DMS153 treated with DMSO at 0.1 percent for 48 hours (cell line): ENCODE results near the gene PCDH1.
"Not testable (repeated sequence)": the region's sequence is repeated elsewhere in the genome, so short reads cannot be mapped to it uniquely, and the experiment has no call there.

Experiments
- DNase-seq: peaks from one replicate; lab custom pipeline; 2025; ENCODE audit not compliant: unreplicated experiment; lab: John Stamatoyannopoulos, UW

PCDH1 gene

GRCh38 chr5:141839015-141839513 lies 39.1 kb downstream of the PCDH1 start:
- DNase-seq, result no peak

- no peak for DNase-seq
Observed at GRCh38 chr5:141838326-141839014, 39.7 kb downstream of the PCDH1 start.

- DNase-seq, result no peak
Observed at GRCh38 chr5:141835928-141836670, 42.1 kb downstream of the PCDH1 start.

GRCh38 chr5:141834331-141834730 lies 43.9 kb downstream of the PCDH1 start:
- DNase-seq, result no peak

- DNase-seq, result no peak
Observed at GRCh38 chr5:141832131-141832530, 46.1 kb downstream of the PCDH1 start.

GRCh38 chr5:141828162-141828561 lies 50.0 kb downstream of the PCDH1 start:
- DNase-seq, result no peak

GRCh38 chr5:141826674-141827073 lies 51.5 kb downstream of the PCDH1 start:
- no peak for DNase-seq

GRCh38 chr5:141825791-141826560 lies 52.2 kb downstream of the PCDH1 start:
- no peak for DNase-seq

- DNase-seq, result no peak
Observed at GRCh38 chr5:141825241-141825671, 53.0 kb downstream of the PCDH1 start.

- DNase-seq, result no peak
Observed at GRCh38 chr5:141824717-141825116, 53.5 kb downstream of the PCDH1 start.

GRCh38 chr5:141823056-141823455 lies 55.2 kb downstream of the PCDH1 start:
- no peak for DNase-seq

GRCh38 chr5:141822144-141822543 lies 56.1 kb downstream of the PCDH1 start:
- DNase-seq, result no peak

GRCh38 chr5:141821430-141821925 lies 56.7 kb downstream of the PCDH1 start:
- no peak for DNase-seq

- DNase-seq, result not testable (repeated sequence)
Observed at GRCh38 chr5:141820686-141821085, 57.5 kb downstream of the PCDH1 start.

GRCh38 chr5:141817631-141818030 lies 60.6 kb downstream of the PCDH1 start:
- DNase-seq, result no peak

- DNase-seq, result no peak
Observed at GRCh38 chr5:141816598-141817399, 61.4 kb downstream of the PCDH1 start.

GRCh38 chr5:141815796-141816180 lies 62.4 kb downstream of the PCDH1 start:
- no peak for DNase-seq

- no peak for DNase-seq
Observed at GRCh38 chr5:141815051-141815795, 63.0 kb downstream of the PCDH1 start.

GRCh38 chr5:141814064-141814964 lies 63.9 kb downstream of the PCDH1 start:
- peak; percentile 2 for DNase-seq
